HL-60 (cell line): Measurements from ENCODE around the gene BLID.

Source experiments
- DNase-seq, 2 experiments: peaks; one replicate each; pipeline ENCODE4 v3.0.0-alpha.2; 2010 to 2020; ENCODE audit warnings: low read depth in 1 of 2, low spot score in 1 of 2
- H3K27ac ChIP-seq: fragments of 250-450 bp; sonication (Bioruptor Pico); replicated peaks from 2 replicates; pipeline ENCODE4 v1.5.1; 2020; ENCODE audit warnings: mild to moderate bottlenecking, moderate library complexity
- H3K27me3 ChIP-seq: fragments of 250-450 bp; sonication (Bioruptor Pico); 2 replicates; pipeline ENCODE4 v1.5.1; 2021; ENCODE audit warnings: mild to moderate bottlenecking, moderate library complexity; ENCODE audit not compliant: insufficient read depth, poor library complexity, severe bottlenecking
- H3K4me3 ChIP-seq: replicated peaks from 2 replicates; pipeline ENCODE4 v1.5.1; 2011; ENCODE audit warnings: mild to moderate bottlenecking, control low read depth, low read length; ENCODE audit not compliant: insufficient read depth
- CTCF ChIP-seq: IDR thresholded peaks from one replicate; pipeline ENCODE4 v1.5.1; 2011; ENCODE audit warnings: low read length, control low read depth, inconsistent platforms; ENCODE audit not compliant: insufficient read depth
- GABPA ChIP-seq: IDR thresholded peaks from 2 replicates; pipeline ENCODE4 v1.6.1; 2012; ENCODE audit warnings: low read depth
- POLR2AphosphoS5 ChIP-seq: IDR thresholded peaks from 2 replicates; pipeline ENCODE4 v1.6.1; 2012; ENCODE audit warnings: low read depth
- REST ChIP-seq: IDR thresholded peaks from 2 replicates; pipeline ENCODE4 v1.6.1; 2012; ENCODE audit warnings: low read depth; ENCODE audit not compliant: insufficient replicate concordance
- SPI1 ChIP-seq: IDR thresholded peaks from 2 replicates; pipeline ENCODE4 v1.6.1; 2012; ENCODE audit warnings: low read depth, mild to moderate bottlenecking, borderline replicate concordance

The BLID gene

GRCh38 chr11:122122179-122122578 is 6.2 kb upstream of the BLID start:
- H3K27ac ChIP-seq = no peak overlapping the region
- TF ChIP-seq SPI1 = no peak
- TF ChIP-seq POLR2AphosphoS5 = no peak
- no peak for TF ChIP-seq CTCF
- TF ChIP-seq GABPA = no peak
- TF ChIP-seq REST = no peak
- no peak overlapping the region for H3K4me3 ChIP-seq
- no peaks in the 10 kb centered on the region for H3K27me3 ChIP-seq
- DNase-seq = no peak

- H3K27me3 ChIP-seq = no peaks in the 10 kb centered on the region
- TF ChIP-seq GABPA = no peak
- no peak for TF ChIP-seq SPI1
- no peak for TF ChIP-seq POLR2AphosphoS5
- TF ChIP-seq REST = no peak
- no peak for TF ChIP-seq CTCF
- H3K27ac ChIP-seq = no peak overlapping the region
- H3K4me3 ChIP-seq = no peak overlapping the region
- no peak for DNase-seq
Observed at GRCh38 chr11:122120096-122120495, 4.1 kb upstream of the BLID start.

GRCh38 chr11:122116591-122116990 is 576 bp upstream of the BLID start:
- DNase-seq = no peak
- H3K27ac ChIP-seq = no peak overlapping the region
- TF ChIP-seq POLR2AphosphoS5 = no peak
- TF ChIP-seq CTCF = no peak
- no peak for TF ChIP-seq SPI1
- H3K27me3 ChIP-seq = peaks cover 5% of the 10 kb centered on the region
- H3K4me3 ChIP-seq = no peak overlapping the region

GRCh38 chr11:122114976-122115375 is 1.0 kb downstream of the BLID start:
- H3K4me3 ChIP-seq = no peak overlapping the region
- TF ChIP-seq GABPA (no peak), POLR2AphosphoS5 (no peak), REST (no peak), SPI1 (no peak)
- peaks cover 5% of the 10 kb centered on the region for H3K27me3 ChIP-seq
- DNase-seq = no peak
- H3K27ac ChIP-seq = no peak overlapping the region
